Tibial artery (tissue), 4 donors: Measurements from ENCODE around the gene UGT1A5.

Source experiments
- DNase-seq, 2 donors: peaks; one replicate each; pipeline ENCODE4 v3.0.0-alpha.2; 2019
- H3K27ac ChIP-seq, 2 donors: fragments of 200-600 bp; sonication (generic) in 1 of 2; 1 replicate in 1 of 2; 2 replicates in 1 of 2; pipeline ENCODE4 v1.5.1; 2018 to 2019; ENCODE audit warnings: mild to moderate bottlenecking in 1 of 2
- H3K27me3 ChIP-seq, 2 donors: fragments of 200-600 bp; sonication (generic) in 1 of 2; one replicate each; pipeline versions ENCODE4 v1.5.1 to v1.6.0; 2016 to 2019
- H3K36me3 ChIP-seq, 3 donors: fragments of 200-600 bp; sonication (generic) in 2 of 3; one replicate each; pipeline ENCODE4 v1.5.1; 2016 to 2019; ENCODE audit warnings: mild to moderate bottlenecking in 2 of 3
- H3K4me1 ChIP-seq, 4 donors: fragments of 200-600 bp; sonication (generic) in 2 of 4; 1 replicate in 3 of 4; 2 replicates in 1 of 4; pipeline ENCODE4 v1.5.1; 2016 to 2019
- H3K4me3 ChIP-seq, 2 donors: fragments of 200-600 bp; sonication (generic) in 1 of 2; 1 replicate in 1 of 2; 2 replicates in 1 of 2; pipeline ENCODE4 v1.5.1; 2018 to 2019; ENCODE audit warnings: mild to moderate bottlenecking in 2 of 2
- H3K9me3 ChIP-seq, 3 donors: fragments of 200-600 bp; sonication (generic) in 1 of 3; one replicate each; pipeline ENCODE4 v1.5.1; 2016 to 2019
- CTCF ChIP-seq, 2 experiments: fragments of 200-600 bp in 1 of 2; fragments of 450-650 bp in 1 of 2; IDR thresholded peaks; one replicate each; pipeline ENCODE4 v1.5.1; 2017 to 2019; ENCODE audit warnings: antibody characterized with exemption in 2 of 2, mild to moderate bottlenecking in 1 of 2, moderate library complexity in 1 of 2
- intact Hi-C: fragments of 100-400 bp; cut with DNase I; formaldehyde crosslinking; loops from one replicate; pipeline ENCODE4 v1.15.0; 2023; ENCODE audit warnings: low total_unique reads

Gene UGT1A5

GRCh38 chr2:233673896-233674295 is 38.8 kb upstream of the UGT1A5 start:
- intact Hi-C loops, result no loop called here
- H3K27ac ChIP-seq, result no peak overlapping the region

GRCh38 chr2:233674314-233674713 is 38.4 kb upstream of the UGT1A5 start:
- H3K36me3 ChIP-seq, result no peaks in the 10 kb centered on the region
- no peak for DNase-seq
- TF ChIP-seq CTCF (IDR thresholded peaks at IDR 0.05), result no peak
- intact Hi-C loops, result no loop called here
- H3K9me3 ChIP-seq, result no peaks in the 10 kb centered on the region
- no peaks in the 10 kb centered on the region for H3K27me3 ChIP-seq
- H3K27ac ChIP-seq, result no peak overlapping the region
- no peaks in the 10 kb centered on the region for H3K4me1 ChIP-seq
- no peak overlapping the region for H3K4me3 ChIP-seq

More at GRCh38 chr2:233673896-233674295, 38.8 kb upstream of the UGT1A5 start:
- DNase-seq, result no peak
- Histone ChIP-seq H3K9me3 (no peaks in the 10 kb centered on the region), H3K36me3 (no peaks in the 10 kb centered on the region), H3K27me3 (no peaks in the 10 kb centered on the region), H3K4me3 (no peak overlapping the region), H3K4me1 (no peaks in the 10 kb centered on the region)
- no peak for TF ChIP-seq CTCF (IDR thresholded peaks at IDR 0.05)

GRCh38 chr2:233674995-233675394 is 37.7 kb upstream of the UGT1A5 start:
- Histone ChIP-seq H3K36me3 (no peaks in the 10 kb centered on the region), H3K9me3 (no peaks in the 10 kb centered on the region), H3K4me3 (no peak overlapping the region), H3K27ac (no peak overlapping the region), H3K27me3 (no peaks in the 10 kb centered on the region), H3K4me1 (no peaks in the 10 kb centered on the region)
- TF ChIP-seq CTCF (IDR thresholded peaks at IDR 0.05), result no peak
- intact Hi-C loops, result no loop called here
- DNase-seq, result no peak

- TF ChIP-seq CTCF (IDR thresholded peaks at IDR 0.05), result no peak
- Histone ChIP-seq H3K27ac (no peak overlapping the region), H3K4me1 (no peaks in the 10 kb centered on the region), H3K4me3 (no peak overlapping the region), H3K27me3 (no peaks in the 10 kb centered on the region), H3K9me3 (no peaks in the 10 kb centered on the region), H3K36me3 (no peaks in the 10 kb centered on the region)
- no peak for DNase-seq
- intact Hi-C loops, result no loop called here
Measured at GRCh38 chr2:233676046-233676445, 36.7 kb upstream of the UGT1A5 start.

- Histone ChIP-seq H3K36me3 (no peaks in the 10 kb centered on the region), H3K4me1 (no peaks in the 10 kb centered on the region), H3K27ac (no peak overlapping the region), H3K4me3 (no peak overlapping the region), H3K9me3 (no peaks in the 10 kb centered on the region), H3K27me3 (no peaks in the 10 kb centered on the region)
- DNase-seq, result no peak
- TF ChIP-seq CTCF (IDR thresholded peaks at IDR 0.05), result no peak
- intact Hi-C loops, result no loop called here
Measured at GRCh38 chr2:233679196-233679595, 33.5 kb upstream of the UGT1A5 start.

DNA sequence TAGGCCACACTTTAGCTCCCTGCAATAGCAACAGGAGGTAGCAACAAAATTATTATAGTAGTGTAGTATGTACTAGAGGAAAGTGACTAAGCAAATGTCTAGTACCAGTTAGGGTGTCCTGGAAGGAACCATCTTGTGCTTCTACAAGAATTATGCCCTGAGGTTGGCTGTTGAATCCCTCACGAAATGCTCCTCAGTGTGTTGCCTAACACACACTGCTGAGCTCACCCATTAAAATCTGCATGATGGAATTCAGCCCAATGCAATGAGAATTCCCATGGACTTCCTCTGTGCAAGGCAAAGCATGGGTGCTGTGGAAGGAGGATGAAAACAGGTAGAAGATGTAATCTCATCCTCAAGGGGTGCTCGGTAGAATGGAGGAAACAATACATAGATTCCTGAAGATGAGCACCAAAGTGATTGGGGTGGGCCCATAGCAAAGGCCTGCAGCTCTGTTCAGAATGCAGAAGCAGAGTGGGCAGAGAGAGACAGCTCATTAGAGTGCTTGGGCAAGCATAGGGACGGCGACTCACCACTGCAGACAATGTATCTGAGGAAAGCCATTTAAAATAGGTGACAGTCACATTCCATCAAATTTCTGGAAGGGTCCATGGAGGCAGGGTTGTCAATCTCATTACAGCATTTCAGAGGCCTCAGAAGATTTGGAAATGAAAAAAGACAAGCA is 32.2 kb upstream of the UGT1A5 start:
- Histone ChIP-seq H3K27me3 (no peaks in the 10 kb centered on the region), H3K27ac (no peak overlapping the region), H3K9me3 (no peaks in the 10 kb centered on the region), H3K36me3 (no peaks in the 10 kb centered on the region), H3K4me3 (no peak overlapping the region), H3K4me1 (no peaks in the 10 kb centered on the region)
- DNase-seq, result no peak
- intact Hi-C loops, result no loop called here
- TF ChIP-seq CTCF (IDR thresholded peaks at IDR 0.05), result no peak
